Central memory CD8-positive, alpha-beta T cell (primary cell): ENCODE results near the gene COL18A1.

ENCODE experiments used
- ATAC-seq: fragments of 150-1000 bp; cut with Tn5 transposase; replicated peaks from 2 replicates; pipeline ENCODE4 v1.10.0; 2022; ENCODE audit warnings: mild to moderate bottlenecking, moderate FRiP score, moderate number of reproducible peaks; ENCODE audit not compliant: poor library complexity, severe bottlenecking; ENCODE audit errors: extremely low read depth
- DNase-seq, 2 donors: peaks; one replicate each; pipeline ENCODE4 v3.0.0; 2021; ENCODE audit warnings: low spot score in 2 of 2
- H3K27ac Mint-ChIP-seq: one replicate; pipeline ENCODE4 v1.8.0; 2022; ENCODE audit warnings: low read depth, mild to moderate bottlenecking, moderate library complexity, mixed read lengths
- H3K27me3 Mint-ChIP-seq: one replicate; pipeline ENCODE4 v1.8.0; 2022; ENCODE audit warnings: mixed read lengths
- H3K36me3 Mint-ChIP-seq: one replicate; pipeline ENCODE4 v1.8.0; 2022; ENCODE audit warnings: mild to moderate bottlenecking, moderate library complexity, mixed read lengths; ENCODE audit not compliant: insufficient read depth
- H3K4me1 Mint-ChIP-seq: one replicate; pipeline ENCODE4 v1.8.0; 2022; ENCODE audit warnings: mixed read lengths
- H3K4me3 Mint-ChIP-seq: one replicate; pipeline ENCODE4 v1.8.0; 2022; ENCODE audit warnings: mild to moderate bottlenecking, moderate library complexity, mixed read lengths
- H3K9me3 Mint-ChIP-seq: one replicate; pipeline ENCODE4 v1.8.0; 2022; ENCODE audit warnings: mixed read lengths

The COL18A1 gene

GRCh38 chr21:45488931-45489721, 84.2 kb downstream of the COL18A1 start:
- no peaks in the 10 kb centered on the region for H3K36me3 Mint-ChIP-seq
- ATAC-seq (no peak), DNase-seq (no peak)
- no peaks in the 10 kb centered on the region for H3K27me3 Mint-ChIP-seq
- H3K4me3 Mint-ChIP-seq: no peak overlapping the region
- H3K27ac Mint-ChIP-seq: no peak overlapping the region
- no peaks in the 10 kb centered on the region for H3K4me1 Mint-ChIP-seq
- H3K9me3 Mint-ChIP-seq: no peaks in the 10 kb centered on the region

GRCh38 chr21:45489722-45489982, 84.7 kb downstream of the COL18A1 start:
- no peak overlapping the region for H3K4me3 Mint-ChIP-seq
- no peaks in the 10 kb centered on the region for H3K27me3 Mint-ChIP-seq
- DNase-seq: no peak
- no peak overlapping the region for H3K27ac Mint-ChIP-seq
- H3K9me3 Mint-ChIP-seq: no peaks in the 10 kb centered on the region
- no peaks in the 10 kb centered on the region for H3K36me3 Mint-ChIP-seq
- no peak for ATAC-seq
- H3K4me1 Mint-ChIP-seq: no peaks in the 10 kb centered on the region

GRCh38 chr21:45490049-45490731, 85.2 kb downstream of the COL18A1 start:
- Mint-ChIP-seq H3K27me3 (no peaks in the 10 kb centered on the region), H3K9me3 (no peaks in the 10 kb centered on the region), H3K27ac (no peak overlapping the region), H3K4me3 (no peak overlapping the region), H3K4me1 (no peaks in the 10 kb centered on the region), H3K36me3 (no peaks in the 10 kb centered on the region)
- ATAC-seq: no peak
- DNase-seq: no peak

- no peak for DNase-seq
- Mint-ChIP-seq H3K4me1 (no peaks in the 10 kb centered on the region), H3K27me3 (no peaks in the 10 kb centered on the region), H3K36me3 (no peaks in the 10 kb centered on the region), H3K27ac (no peak overlapping the region), H3K9me3 (no peaks in the 10 kb centered on the region), H3K4me3 (no peak overlapping the region)
- no peak for ATAC-seq
Observed at GRCh38 chr21:45491056-45491455, 86.1 kb downstream of the COL18A1 start.

GRCh38 chr21:45491623-45492022, 86.7 kb downstream of the COL18A1 start:
- no peaks in the 10 kb centered on the region for H3K4me1 Mint-ChIP-seq
- ATAC-seq: no peak
- H3K27me3 Mint-ChIP-seq: no peaks in the 10 kb centered on the region
- no peaks in the 10 kb centered on the region for H3K9me3 Mint-ChIP-seq
- no peaks in the 10 kb centered on the region for H3K36me3 Mint-ChIP-seq
- no peak for DNase-seq
- H3K4me3 Mint-ChIP-seq: no peak overlapping the region
- no peak overlapping the region for H3K27ac Mint-ChIP-seq

GRCh38 chr21:45492765-45493164, 87.8 kb downstream of the COL18A1 start:
- Mint-ChIP-seq H3K9me3 (no peaks in the 10 kb centered on the region), H3K27me3 (no peaks in the 10 kb centered on the region), H3K4me1 (no peaks in the 10 kb centered on the region), H3K27ac (no peak overlapping the region), H3K4me3 (no peak overlapping the region), H3K36me3 (no peaks in the 10 kb centered on the region)
- DNase-seq: no peak
- ATAC-seq: no peak

GRCh38 chr21:45493401-45494001, 88.5 kb downstream of the COL18A1 start:
- Mint-ChIP-seq H3K36me3 (no peaks in the 10 kb centered on the region), H3K27me3 (no peaks in the 10 kb centered on the region), H3K4me1 (no peaks in the 10 kb centered on the region), H3K4me3 (no peak overlapping the region), H3K9me3 (no peaks in the 10 kb centered on the region), H3K27ac (no peak overlapping the region)
- no peak for DNase-seq
- no peak for ATAC-seq

GRCh38 chr21:45494135-45494850, 89.3 kb downstream of the COL18A1 start:
- DNase-seq (no peak), ATAC-seq (no peak)
- Mint-ChIP-seq H3K36me3 (no peaks in the 10 kb centered on the region), H3K9me3 (no peaks in the 10 kb centered on the region), H3K27ac (no peak overlapping the region), H3K4me1 (no peaks in the 10 kb centered on the region), H3K27me3 (no peaks in the 10 kb centered on the region), H3K4me3 (no peak overlapping the region)

GRCh38 chr21:45494851-45495680, 90.1 kb downstream of the COL18A1 start:
- H3K4me1 Mint-ChIP-seq: no peaks in the 10 kb centered on the region
- H3K4me3 Mint-ChIP-seq: no peak overlapping the region
- H3K9me3 Mint-ChIP-seq: no peaks in the 10 kb centered on the region
- H3K36me3 Mint-ChIP-seq: no peaks in the 10 kb centered on the region
- DNase-seq (no peak), ATAC-seq (no peak)
- H3K27me3 Mint-ChIP-seq: no peaks in the 10 kb centered on the region
- no peak overlapping the region for H3K27ac Mint-ChIP-seq

GRCh38 chr21:45496151-45496967, 91.4 kb downstream of the COL18A1 start:
- Mint-ChIP-seq H3K4me3 (no peak overlapping the region), H3K36me3 (no peaks in the 10 kb centered on the region), H3K27me3 (no peaks in the 10 kb centered on the region), H3K4me1 (no peaks in the 10 kb centered on the region), H3K27ac (no peak overlapping the region), H3K9me3 (no peaks in the 10 kb centered on the region)
- ATAC-seq: no peak
- DNase-seq: no peak

GRCh38 chr21:45496968-45497845, 92.2 kb downstream of the COL18A1 start:
- H3K27ac Mint-ChIP-seq: no peak overlapping the region
- H3K9me3 Mint-ChIP-seq: no peaks in the 10 kb centered on the region
- no peaks in the 10 kb centered on the region for H3K27me3 Mint-ChIP-seq
- H3K36me3 Mint-ChIP-seq: no peaks in the 10 kb centered on the region
- no peak overlapping the region for H3K4me3 Mint-ChIP-seq
- H3K4me1 Mint-ChIP-seq: no peaks in the 10 kb centered on the region
- ATAC-seq (no peak), DNase-seq (no peak)
